Glutamatergic neuron (in vitro differentiated cells): ENCODE results near the gene MYO5B. TPM values are rescaled to one million over a fixed set of nuclear protein-coding genes. Genes with fewer than 3 reads are reported as not detected.
A peak's percentile ranks its signal among the peaks of the same experiment; 100 is the strongest.

Source experiments
- DNase-seq: peaks from one replicate; pipeline ENCODE4 v3.0.0; 2022
- H3K27ac Mint-ChIP-seq: one replicate; pipeline ENCODE4 v1.8.0; 2020; ENCODE audit warnings: mild to moderate bottlenecking, mixed read lengths, inconsistent platforms; ENCODE audit not compliant: unreplicated experiment
- H3K27me3 Mint-ChIP-seq: one replicate; pipeline ENCODE4 v1.8.0; 2020; ENCODE audit warnings: mild to moderate bottlenecking, moderate library complexity, mixed read lengths, inconsistent platforms; ENCODE audit not compliant: unreplicated experiment
- H3K36me3 Mint-ChIP-seq: one replicate; pipeline ENCODE4 v1.8.0; 2020; ENCODE audit warnings: mild to moderate bottlenecking, mixed read lengths, inconsistent platforms; ENCODE audit not compliant: unreplicated experiment
- H3K4me1 Mint-ChIP-seq: one replicate; pipeline ENCODE4 v1.8.0; 2020; ENCODE audit warnings: mild to moderate bottlenecking, low read depth, mixed read lengths, inconsistent platforms; ENCODE audit not compliant: unreplicated experiment
- H3K4me3 Mint-ChIP-seq: one replicate; pipeline ENCODE4 v1.8.0; 2020; ENCODE audit warnings: mild to moderate bottlenecking, mixed read lengths, inconsistent platforms; ENCODE audit not compliant: unreplicated experiment
- H3K9me3 Mint-ChIP-seq: one replicate; pipeline ENCODE4 v1.8.0; 2020; ENCODE audit warnings: mild to moderate bottlenecking, moderate library complexity, mixed read lengths, inconsistent platforms; ENCODE audit not compliant: unreplicated experiment
- CTCF ChIP-seq: fragments of 200-600 bp; sonication (generic); IDR thresholded peaks from one replicate; pipeline ENCODE4 v1.5.0; 2021; ENCODE audit not compliant: partially characterized antibody, unreplicated experiment
- total RNA-seq: library from RNA; stranded (reverse); fragmentation: NEBNext Ultra II Directional; extraction: Animal tissue kit (Norgen Biotek cat#: 25700); gene quantifications from one replicate; pipeline ENCODE4 v1.2.1, GENCODE V29; 2021; ENCODE audit not compliant: unreplicated experiment

Gene MYO5B
- total RNA-seq, 1 donor from 2014 or later: 2.7 TPM

GRCh38 chr18:49901862-49902340 is 293.0 kb downstream of the MYO5B start:
- H3K9me3 Mint-ChIP-seq: peaks cover 7% of the 10 kb centered on the region
- H3K4me3 Mint-ChIP-seq: no peak overlapping the region
- H3K27me3 Mint-ChIP-seq: peaks cover 7% of the 10 kb centered on the region
- peaks cover 1% of the 10 kb centered on the region for H3K4me1 Mint-ChIP-seq
- H3K36me3 Mint-ChIP-seq: peaks cover 12% of the 10 kb centered on the region
- no peak overlapping the region for H3K27ac Mint-ChIP-seq
- no peak for TF ChIP-seq CTCF
- DNase-seq: no peak

- Mint-ChIP-seq H3K36me3 (peaks cover 8% of the 10 kb centered on the region), H3K27ac (no peak overlapping the region), H3K27me3 (peaks cover 4% of the 10 kb centered on the region), H3K4me3 (no peak overlapping the region), H3K4me1 (peaks cover 1% of the 10 kb centered on the region), H3K9me3 (peaks cover 4% of the 10 kb centered on the region)
- TF ChIP-seq CTCF: peak; percentile 13
- peak; percentile 35 for DNase-seq
These were observed 295.2 kb downstream of the MYO5B start for GRCh38 chr18:49899657-49900330.

- Mint-ChIP-seq H3K4me1 (peaks cover 1% of the 10 kb centered on the region), H3K27me3 (peaks cover 4% of the 10 kb centered on the region), H3K4me3 (no peak overlapping the region), H3K9me3 (peaks cover 4% of the 10 kb centered on the region), H3K27ac (no peak overlapping the region), H3K36me3 (peaks cover 8% of the 10 kb centered on the region)
- TF ChIP-seq CTCF: no peak
- DNase-seq: no peak
These were observed 296.5 kb downstream of the MYO5B start for GRCh38 chr18:49898421-49898820.

GRCh38 chr18:49894517-49895226 is 300.3 kb downstream of the MYO5B start:
- H3K9me3 Mint-ChIP-seq: peaks cover 5% of the 10 kb centered on the region
- H3K27me3 Mint-ChIP-seq: peaks cover 3% of the 10 kb centered on the region
- no peaks in the 10 kb centered on the region for H3K36me3 Mint-ChIP-seq
- no peak for DNase-seq
- peaks cover 5% of the 10 kb centered on the region for H3K4me1 Mint-ChIP-seq
- H3K4me3 Mint-ChIP-seq: no peak overlapping the region
- TF ChIP-seq CTCF: no peak
- H3K27ac Mint-ChIP-seq: no peak overlapping the region

GRCh38 chr18:49893036-49893435 is 301.9 kb downstream of the MYO5B start:
- no peaks in the 10 kb centered on the region for H3K36me3 Mint-ChIP-seq
- no peak overlapping the region for H3K27ac Mint-ChIP-seq
- H3K9me3 Mint-ChIP-seq: peaks cover 5% of the 10 kb centered on the region
- no peak for TF ChIP-seq CTCF
- peaks cover 4% of the 10 kb centered on the region for H3K4me1 Mint-ChIP-seq
- no peak for DNase-seq
- H3K4me3 Mint-ChIP-seq: no peak overlapping the region
- peaks cover 4% of the 10 kb centered on the region for H3K27me3 Mint-ChIP-seq
